IMR-90 (cell line): ENCODE measurements around the gene SVIL. TPM values are rescaled to one million over a fixed set of nuclear protein-coding genes. Genes with fewer than 3 reads are reported as not detected.

Experiments used
- ATAC-seq: fragments of 200-7000 bp; cut with Tn5 transposase; 2 replicates; pipeline ENCODE4 v1.9.1; 2020; ENCODE audit warnings: low read depth, mild to moderate bottlenecking, moderate library complexity
- BruUV-seq: library from RNA; stranded (reverse); fragments of 400-500 nt; replicated peaks from 2 replicates; lab custom pipeline; 2021; lab: Mats Ljungman, UMichigan
- CTCF ChIA-PET: fragments of 300-600 bp; formaldehyde crosslinking; extraction: SDS; loops from one replicate; lab custom pipeline; 2021; ENCODE audit warnings: antibody characterized with exemption; lab: Yijun Ruan, JAX
- POLR2A ChIA-PET: fragments of 300-600 bp; sonication (Branson Sonifier 250); formaldehyde crosslinking; loops from one replicate; lab custom pipeline; 2022; ENCODE audit warnings: antibody characterized with exemption; ENCODE audit not compliant: unreplicated experiment; lab: Charles Lee
- DNase-seq: peaks from one replicate; pipeline ENCODE4 v3.0.0; 2013
- H2AFZ ChIP-seq: replicated peaks from 2 replicates; pipeline ENCODE3; 2013; ENCODE audit warnings: low read length, mild to moderate bottlenecking; ENCODE audit not compliant: poor library complexity
- H2AK5ac ChIP-seq: 2 replicates; pipeline ENCODE4 v1.6.1; 2013; ENCODE audit warnings: low read depth, low read length, inconsistent platforms
- H2AK9ac ChIP-seq: replicated peaks from 2 replicates; pipeline ENCODE3; 2013; ENCODE audit warnings: mild to moderate bottlenecking, low read depth, low read length, moderate library complexity; ENCODE audit not compliant: poor library complexity
- H2BK120ac ChIP-seq: 2 replicates; pipeline ENCODE4 v1.6.1; 2013; ENCODE audit warnings: low read depth, low read length, inconsistent platforms
- H2BK15ac ChIP-seq: 3 replicates; pipeline ENCODE4 v1.6.1; 2013; ENCODE audit warnings: low read depth, low read length, inconsistent platforms
- H2BK20ac ChIP-seq: 2 replicates; pipeline ENCODE4 v1.6.1; 2013; ENCODE audit warnings: low read depth, mild to moderate bottlenecking, inconsistent platforms, low read length, moderate library complexity
- H2BK5ac ChIP-seq: 2 replicates; pipeline ENCODE4 v1.6.1; 2013; ENCODE audit warnings: mild to moderate bottlenecking, low read depth, low read length, inconsistent platforms; ENCODE audit not compliant: poor library complexity, severe bottlenecking
- H3K14ac ChIP-seq: replicated peaks from 2 replicates; pipeline ENCODE4 v1.6.1; 2013; ENCODE audit warnings: low read depth, low read length, inconsistent platforms
- H3K18ac ChIP-seq: 2 replicates; pipeline ENCODE4 v1.6.1; 2013; ENCODE audit warnings: low read depth, low read length, control low read depth
- H3K23ac ChIP-seq: 2 replicates; pipeline ENCODE4 v1.6.1; 2013; ENCODE audit warnings: low read depth, low read length, inconsistent platforms
- H3K27ac ChIP-seq: 2 replicates; pipeline ENCODE4 v1.5.1; 2013; ENCODE audit warnings: mild to moderate bottlenecking, control low read depth, low read length; ENCODE audit not compliant: insufficient read depth
- H3K27me3 ChIP-seq: 2 replicates; pipeline ENCODE4 v1.6.1; 2013; ENCODE audit warnings: low read length; ENCODE audit not compliant: control insufficient read depth, insufficient read depth
- H3K36me3 ChIP-seq: 2 replicates; pipeline ENCODE4 v1.6.1; 2013; ENCODE audit warnings: low read length, mixed read lengths; ENCODE audit not compliant: control insufficient read depth, insufficient read depth
- H3K4ac ChIP-seq: 2 replicates; pipeline ENCODE4 v1.6.1; 2013; ENCODE audit warnings: low read depth, low read length, inconsistent platforms
- H3K4me1 ChIP-seq: 2 replicates; pipeline ENCODE4 v1.6.1; 2013; ENCODE audit warnings: low read length, mixed read lengths; ENCODE audit not compliant: control insufficient read depth, insufficient read depth
- H3K4me2 ChIP-seq: 2 replicates; pipeline ENCODE4 v1.6.1; 2013; ENCODE audit warnings: low read depth, mild to moderate bottlenecking, control low read depth, low read length, moderate library complexity
- H3K4me3 ChIP-seq: 2 replicates; pipeline ENCODE4 v1.5.1; 2013; ENCODE audit warnings: low read depth, mild to moderate bottlenecking, control low read depth, low read length, moderate library complexity; ENCODE audit not compliant: insufficient read depth
- H3K56ac ChIP-seq: 2 replicates; pipeline ENCODE4 v1.6.1; 2013; ENCODE audit warnings: low read length, inconsistent platforms; ENCODE audit not compliant: insufficient read depth; ENCODE audit errors: extremely low read depth
- H3K79me1 ChIP-seq, 2 experiments: 2 replicates each; pipeline ENCODE4 v1.6.1; 2013; ENCODE audit warnings: low read length in 2 of 2, inconsistent platforms in 1 of 2, low read depth in 1 of 2
- H3K9ac ChIP-seq: 2 replicates; pipeline ENCODE4 v1.6.1; 2013; ENCODE audit warnings: low read depth, low read length, control low read depth
- H3K9me1 ChIP-seq: 2 replicates; pipeline ENCODE4 v1.6.1; 2013; ENCODE audit warnings: low read length, inconsistent platforms; ENCODE audit not compliant: insufficient read depth
- H3K9me3 ChIP-seq: 2 replicates; pipeline ENCODE4 v1.6.1; 2013; ENCODE audit warnings: low read length; ENCODE audit not compliant: control insufficient read depth, insufficient read depth
- H4K20me1 ChIP-seq: 2 replicates; pipeline ENCODE4 v1.6.1; 2013; ENCODE audit warnings: low read length, inconsistent platforms; ENCODE audit not compliant: insufficient read depth
- H4K5ac ChIP-seq: 2 replicates; pipeline ENCODE4 v1.6.1; 2013; ENCODE audit warnings: mild to moderate bottlenecking, low read depth, low read length, control low read depth
- H4K8ac ChIP-seq, 2 experiments: 2 replicates each; pipeline ENCODE4 v1.6.1; 2013; ENCODE audit warnings: low read depth in 2 of 2, low read length in 2 of 2, control low read depth in 1 of 2, inconsistent platforms in 1 of 2
- H4K91ac ChIP-seq: 2 replicates; pipeline ENCODE4 v1.6.1; 2013; ENCODE audit warnings: low read depth, low read length, inconsistent platforms; ENCODE audit not compliant: insufficient read depth
- MAFK ChIP-seq: IDR thresholded peaks from 2 replicates; pipeline ENCODE4 v1.6.1; 2012; ENCODE audit warnings: low read depth, low read length, improper control_type of control experiment
- POLR2A ChIP-seq: IDR thresholded peaks from 2 replicates; pipeline ENCODE4 v1.6.1; 2012; ENCODE audit warnings: mild to moderate bottlenecking, low read depth, low read length
- RAD21 ChIP-seq: IDR thresholded peaks from 2 replicates; pipeline ENCODE4 v1.6.1; 2012; ENCODE audit warnings: low read length, improper control_type of control experiment
- WGBS, 2 experiments: methylation state at CpG; one replicate each; pipeline versions ENCODE4 v1.1.5 to v1.1.7; 2013; ENCODE audit warnings: missing lambda C conversion rate in 2 of 2; ENCODE audit not compliant: insufficient read length in 1 of 2; ENCODE audit errors: extremely low coverage in 2 of 2; 5-methylcytosine and 5-hydroxymethylcytosine counted together
- dilution Hi-C: fragments of 300-500 bp; cut with HindIII; formaldehyde crosslinking; loops from one replicate; pipeline ENCODE4 v1.14.3; 2018; ENCODE audit warnings: low sequenced_read_pairs; ENCODE audit not compliant: unreplicated experiment
- in situ Hi-C: fragments of 300-500 bp; cut with MboI; formaldehyde crosslinking; loops from 3 replicates; pipeline ENCODE4 v1.14.3; 2019; ENCODE audit warnings: low sequenced_read_pairs, inconsistent platforms, mixed read lengths
- intact Hi-C: fragments of 100-400 bp; cut with micrococcal nuclease; formaldehyde crosslinking; loops from 2 replicates; pipeline ENCODE4 v1.10.0; 2022
- polyA plus RNA-seq, 3 experiments: library from polyadenylated mRNA; depleted of rRNA; stranded (reverse); fragments of >200 nt; gene quantifications; 2 replicates each; pipeline ENCODE4 v1.2.3, GENCODE V29; 2012; ENCODE audit warnings: low replicate concordance in 1 of 3
- total RNA-seq: library from RNA; depleted of rRNA; stranded (reverse); fragments of >200 nt; gene quantifications from 2 replicates; pipeline ENCODE4 v1.2.3, GENCODE V29; 2012
- TF ChIP-seq, protein P1 (sequence below): conservative IDR thresholded peaks from 2 replicates; pipeline ENCODE4 v1.5.1; 2012; ENCODE audit warnings: mild to moderate bottlenecking, low read depth, low read length, improper control_type of control experiment

SVIL gene
- total and polyA plus RNA-seq, 2 of the 4 experiments (the other 2 are of a cell fraction) = 11.5 to 11.6 TPM

- WGBS, 2 experiments = 100% methylated on average over 1 of the region's 16 CpGs; no CpG with 5 or more reads in 1 of the 2 experiments
- no peak overlapping the region for H3K23ac ChIP-seq
These were observed 164.4 kb downstream of the SVIL start for GRCh38 chr10:29470355-29470705.

More at GRCh38 chr10:29470355-29470705, 164.4 kb downstream of the SVIL start:
- dilution Hi-C loops = no loop called here
- Histone ChIP-seq H4K20me1 (peaks cover 27% of the 10 kb centered on the region), H3K79me1 (peaks cover 5 to 49% of the 10 kb centered on the region in 2 experiments; a peak in 3 of 4 replicates), H2BK5ac (no peak overlapping the region), H2BK15ac (no peak overlapping the region), H3K4ac (no peak overlapping the region), H3K18ac (no peak overlapping the region), H2AK9ac (no peak overlapping the region), H4K8ac (no peak overlapping the region), H3K36me3 (peaks cover 46% of the 10 kb centered on the region), H3K9ac (no peak overlapping the region), H4K5ac (no peak overlapping the region), H3K14ac (no peak overlapping the region), H3K4me3 (no peak overlapping the region), H2AFZ (no peak overlapping the region), H3K56ac (no peak overlapping the region), H2AK5ac (no peak overlapping the region), H3K9me3 (no peaks in the 10 kb centered on the region), H2BK120ac (no peak overlapping the region), H3K27ac (no peak overlapping the region), H3K27me3 (no peaks in the 10 kb centered on the region), H2BK20ac (no peak overlapping the region), H3K9me1 (peaks cover 15% of the 10 kb centered on the region), H3K4me2 (no peak overlapping the region), H4K91ac (no peak overlapping the region), H3K4me1 (peaks cover 14% of the 10 kb centered on the region)
- no peak for DNase-seq
- no TSS peak for BruUV-seq
- ChIA-PET CTCF (no interaction called here), POLR2A (no interaction called here)
- TF ChIP-seq, protein P1, sequence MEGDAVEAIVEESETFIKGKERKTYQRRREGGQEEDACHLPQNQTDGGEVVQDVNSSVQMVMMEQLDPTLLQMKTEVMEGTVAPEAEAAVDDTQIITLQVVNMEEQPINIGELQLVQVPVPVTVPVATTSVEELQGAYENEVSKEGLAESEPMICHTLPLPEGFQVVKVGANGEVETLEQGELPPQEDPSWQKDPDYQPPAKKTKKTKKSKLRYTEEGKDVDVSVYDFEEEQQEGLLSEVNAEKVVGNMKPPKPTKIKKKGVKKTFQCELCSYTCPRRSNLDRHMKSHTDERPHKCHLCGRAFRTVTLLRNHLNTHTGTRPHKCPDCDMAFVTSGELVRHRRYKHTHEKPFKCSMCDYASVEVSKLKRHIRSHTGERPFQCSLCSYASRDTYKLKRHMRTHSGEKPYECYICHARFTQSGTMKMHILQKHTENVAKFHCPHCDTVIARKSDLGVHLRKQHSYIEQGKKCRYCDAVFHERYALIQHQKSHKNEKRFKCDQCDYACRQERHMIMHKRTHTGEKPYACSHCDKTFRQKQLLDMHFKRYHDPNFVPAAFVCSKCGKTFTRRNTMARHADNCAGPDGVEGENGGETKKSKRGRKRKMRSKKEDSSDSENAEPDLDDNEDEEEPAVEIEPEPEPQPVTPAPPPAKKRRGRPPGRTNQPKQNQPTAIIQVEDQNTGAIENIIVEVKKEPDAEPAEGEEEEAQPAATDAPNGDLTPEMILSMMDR = peak; percentile 19; the same call in 1 of the 2 replicates
- no peak for TF ChIP-seq MAFK
- peak; percentile 14; the same call in 1 of the 2 replicates for TF ChIP-seq RAD21
- TF ChIP-seq POLR2A = no peak
- in situ Hi-C loops = no loop called here
- intact Hi-C loops = no loop called here
- ATAC-seq = no peak
